Measurements from ENCODE around the gene TASP1. TPM values are rescaled to one million over a fixed set of nuclear protein-coding genes. Genes with fewer than 3 reads are reported as not detected.
"Not testable (repeated sequence)": the region's sequence is repeated elsewhere in the genome, so short reads cannot be mapped to it uniquely, and the experiment has no call there.

TASP1 gene
- polyA plus RNA-seq, 10 donors = 6.2 to 10.0 (median 7.2) TPM

- no peak for DNase-seq
Observed at GRCh38 chr20:13501500-13501899, 137.2 kb downstream of the TASP1 start.

DNA sequence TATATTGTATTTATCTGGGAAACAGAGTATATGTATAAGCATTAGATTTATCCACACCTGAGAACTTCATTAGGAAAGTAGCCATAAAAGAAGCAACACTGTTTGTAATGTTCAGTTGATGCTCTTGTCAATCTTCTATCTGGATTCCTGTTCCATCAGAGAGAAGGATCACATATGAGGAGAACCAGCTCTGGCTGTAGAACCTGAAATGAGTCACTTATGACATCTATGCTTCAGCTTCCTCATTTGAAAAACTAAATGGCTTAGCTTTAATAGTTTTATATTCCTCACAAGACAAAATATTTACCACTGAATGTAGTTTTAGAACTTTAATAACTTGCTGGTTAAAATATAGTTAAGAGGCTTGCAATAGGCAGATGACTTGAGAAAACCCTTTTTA, 144.7 kb downstream of the TASP1 start:
- no peak for DNase-seq

DNA sequence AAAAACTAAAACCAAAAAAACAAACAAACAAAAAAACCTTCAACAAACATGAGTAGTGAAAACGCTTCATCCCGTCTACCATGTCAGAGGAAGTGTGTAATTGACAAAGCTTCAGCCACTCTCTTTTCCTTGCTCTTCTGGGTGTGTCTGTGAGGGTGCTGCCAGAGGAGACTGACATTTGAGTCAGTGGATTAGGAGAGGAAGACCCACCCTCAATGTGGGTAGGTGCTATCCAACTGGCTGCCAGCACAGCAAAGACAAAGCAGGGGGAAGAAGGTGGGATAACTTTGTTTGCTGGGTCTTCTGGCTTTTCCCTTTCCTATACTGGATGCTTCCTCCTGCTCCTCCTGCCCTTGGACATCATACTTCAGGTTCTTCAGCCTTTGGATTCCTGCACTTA, 145.6 kb downstream of the TASP1 start:
- no peak for DNase-seq

- peak; percentile 42 to 76 (median 57) for DNase-seq
Observed at GRCh38 chr20:13492001-13492481, 146.7 kb downstream of the TASP1 start.

GRCh38 chr20:13487202-13487601, 151.5 kb downstream of the TASP1 start:
- DNase-seq = no peak

DNA sequence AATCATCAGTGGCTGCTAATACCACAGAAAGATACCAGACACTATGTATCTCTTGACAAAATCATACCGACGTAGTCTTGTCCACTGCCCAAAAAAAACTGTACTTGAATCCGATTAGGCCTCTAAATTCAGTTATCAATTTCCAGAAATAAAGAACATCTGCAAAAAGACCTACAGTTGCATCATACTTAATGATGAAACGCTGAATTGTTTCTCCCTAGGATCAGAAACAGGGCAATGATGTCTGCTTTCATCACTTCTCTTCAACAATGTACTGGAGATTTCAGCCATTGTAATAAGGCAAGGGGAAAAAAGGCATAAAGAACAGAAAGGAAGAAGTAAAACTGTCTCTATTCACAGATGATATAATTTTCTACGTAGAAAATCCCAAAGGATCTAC, 152.0 kb downstream of the TASP1 start:
- no peak for DNase-seq

DNA sequence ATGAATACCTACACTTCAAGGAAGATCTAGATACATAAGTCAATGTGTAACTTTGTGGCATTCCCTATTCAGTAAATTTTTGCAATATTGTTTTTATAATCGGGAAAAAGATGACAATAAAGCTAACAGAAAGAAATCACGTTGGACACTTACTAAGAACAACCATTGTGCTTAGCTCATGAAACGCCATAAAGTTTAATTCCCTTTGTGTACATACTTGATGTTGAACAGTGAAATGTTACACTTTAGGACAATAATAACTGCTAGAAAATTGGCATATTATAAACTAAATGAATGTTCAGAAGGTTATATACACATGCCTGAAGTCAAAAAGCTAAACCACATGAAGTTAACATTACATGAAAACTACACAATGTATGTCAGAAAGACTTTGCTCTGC, 153.2 kb downstream of the TASP1 start:
- DNase-seq = no peak

GRCh38 chr20:13485019-13485418, 153.7 kb downstream of the TASP1 start:
- not testable (repeated sequence) for DNase-seq

DNA sequence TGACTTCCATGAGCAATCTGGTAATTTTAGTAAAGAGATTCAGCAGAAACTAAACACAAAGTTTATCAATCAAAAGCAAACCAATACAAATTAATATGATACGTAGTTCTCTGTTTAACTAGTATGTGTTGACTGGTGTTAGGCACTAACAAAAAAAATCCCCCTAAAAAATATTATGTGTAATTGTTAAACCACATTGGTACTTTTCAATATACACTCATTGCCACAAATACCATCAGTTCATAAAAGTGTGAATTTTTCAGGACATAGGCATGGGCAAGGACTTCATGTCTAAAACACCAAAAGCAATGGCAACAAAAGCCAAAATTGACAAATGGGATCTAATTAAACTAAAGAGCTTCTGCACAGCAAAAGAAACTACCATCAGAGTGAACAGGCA, 155.3 kb downstream of the TASP1 start:
- DNase-seq = not testable (repeated sequence)

DNA sequence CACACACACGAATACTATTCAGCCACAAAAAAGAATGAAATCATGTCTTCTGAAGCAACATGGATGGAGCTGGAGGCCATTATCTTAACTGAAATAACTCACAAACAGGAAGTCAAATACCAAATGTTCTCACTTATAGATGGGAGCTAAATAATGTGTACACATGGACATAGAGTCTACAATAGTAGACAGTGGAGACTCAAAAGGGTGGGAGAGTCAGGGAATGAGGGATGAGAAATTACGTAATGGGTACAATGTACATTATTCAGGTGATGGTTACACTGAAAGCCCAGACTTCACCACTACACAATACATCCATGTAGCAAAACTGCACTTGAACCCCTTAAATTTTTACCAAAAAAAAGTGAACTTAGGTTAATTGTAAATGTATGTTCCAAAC, 160.4 kb downstream of the TASP1 start:
- no peak for DNase-seq

DNA sequence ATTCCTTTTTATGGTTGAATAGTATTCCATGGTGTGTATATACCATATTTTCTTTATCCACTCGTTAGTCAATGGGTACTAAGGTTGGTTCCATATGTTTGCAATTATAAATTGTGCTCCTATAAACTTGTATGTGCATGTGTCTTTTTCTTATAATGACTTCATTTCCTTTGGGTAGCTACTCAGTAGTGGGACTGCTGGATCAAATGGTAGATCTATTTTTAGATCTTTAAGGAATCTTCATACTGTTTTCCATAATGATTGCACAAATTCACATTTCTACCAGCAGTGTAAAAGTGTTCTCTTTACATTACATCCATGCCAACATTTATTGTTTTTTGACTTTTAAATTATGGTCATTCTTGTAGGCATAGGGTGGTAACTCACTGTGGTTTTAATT, 164.3 kb downstream of the TASP1 start:
- no peak for DNase-seq

GRCh38 chr20:13469262-13469661, 169.5 kb downstream of the TASP1 start:
- no peak for DNase-seq

DNA sequence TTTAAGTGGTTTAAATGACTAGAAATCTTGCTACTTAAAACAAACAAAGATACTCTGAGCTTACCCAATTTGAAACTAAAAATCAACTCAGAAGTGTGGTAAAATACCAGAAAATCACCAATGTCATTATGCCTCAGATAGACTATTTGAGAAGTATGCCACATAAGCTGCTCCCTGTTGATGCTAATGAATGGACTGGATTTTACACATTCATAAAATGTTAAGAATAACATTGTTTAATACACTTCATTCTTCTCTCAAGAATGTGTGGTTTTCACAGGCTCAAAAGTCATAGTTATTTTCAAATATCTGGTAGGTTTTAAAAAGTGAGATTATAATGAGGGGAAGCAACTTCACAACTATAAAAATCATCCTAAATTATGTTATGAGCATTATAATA, 170.6 kb downstream of the TASP1 start:
- DNase-seq = no peak

DNA sequence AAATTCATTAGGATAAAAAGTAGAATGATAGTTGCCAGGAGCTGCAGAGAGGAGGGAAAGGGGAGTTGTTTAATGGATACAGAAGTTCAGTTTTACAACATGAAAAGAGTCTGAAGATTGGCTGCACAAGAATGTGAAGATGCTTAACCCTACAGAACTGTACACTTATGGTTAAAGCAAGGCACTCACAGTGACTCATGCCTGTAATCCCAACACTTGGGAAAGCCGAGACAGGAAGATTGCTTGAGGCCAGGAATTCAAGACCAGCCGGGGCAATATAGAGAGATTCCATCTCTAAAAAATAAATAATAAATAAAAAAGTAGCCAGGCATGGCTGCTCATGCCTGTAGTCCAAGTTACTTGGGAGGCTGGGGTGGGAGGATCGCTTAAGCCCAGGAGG, 174.0 kb downstream of the TASP1 start:
- DNase-seq = no peak

DNA sequence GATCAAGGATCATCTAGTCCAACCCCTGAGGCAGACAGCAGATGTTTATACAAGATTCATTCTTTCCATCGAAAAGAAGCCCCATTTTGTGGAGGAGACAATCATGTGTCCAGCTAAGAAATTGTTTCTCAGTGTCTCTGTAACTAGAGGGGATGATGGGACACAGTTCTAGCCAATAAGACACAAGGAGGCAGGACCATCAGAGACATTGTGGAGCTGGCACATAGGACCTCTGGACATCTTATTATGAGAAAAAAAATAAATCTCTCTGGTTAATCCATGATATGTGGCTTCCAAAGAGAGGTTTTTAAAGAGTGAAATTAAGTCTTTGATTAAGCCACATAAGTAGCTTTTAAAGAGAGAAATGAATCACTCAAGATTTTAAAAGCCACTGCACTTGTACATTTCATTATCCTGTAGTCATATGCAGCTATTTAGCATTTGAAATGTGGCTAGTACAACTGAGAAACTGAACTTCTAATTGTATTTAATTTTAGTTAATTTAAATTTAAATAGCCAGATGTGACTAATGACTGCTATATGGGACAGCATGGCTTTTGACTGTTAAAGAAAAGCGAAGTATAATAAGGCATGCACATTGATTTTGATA, 176.8 kb downstream of the TASP1 start:
- DNase-seq = no peak

DNA sequence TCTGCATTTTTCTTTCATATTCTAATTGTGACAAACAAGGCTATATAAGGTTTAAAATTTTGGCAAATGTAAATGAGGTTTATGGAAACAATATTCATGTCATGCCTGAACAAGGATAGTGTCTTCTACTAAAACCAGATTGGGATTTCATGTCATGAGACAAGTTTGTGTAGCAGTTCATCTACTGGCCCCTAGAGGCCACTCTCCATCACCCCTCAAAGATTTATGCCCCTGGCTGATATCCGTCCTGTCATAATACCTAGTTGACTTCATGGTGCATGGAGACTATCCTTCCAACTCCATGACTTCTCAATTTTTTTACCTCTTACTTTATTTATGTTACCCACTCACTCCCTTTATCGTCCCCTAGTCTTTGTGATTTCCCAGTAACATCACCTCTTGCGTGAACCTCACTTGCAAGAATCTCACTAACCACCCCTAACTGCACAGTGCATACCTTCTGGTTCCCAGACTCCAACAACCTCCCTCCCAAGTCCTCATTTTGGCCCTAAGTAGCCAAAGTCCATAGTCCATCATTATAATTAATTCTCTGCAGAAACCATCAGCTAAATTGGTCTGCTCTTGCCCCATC, 179.8 kb downstream of the TASP1 start:
- DNase-seq = peak in 1 of 3 donors; percentile 7

DNA sequence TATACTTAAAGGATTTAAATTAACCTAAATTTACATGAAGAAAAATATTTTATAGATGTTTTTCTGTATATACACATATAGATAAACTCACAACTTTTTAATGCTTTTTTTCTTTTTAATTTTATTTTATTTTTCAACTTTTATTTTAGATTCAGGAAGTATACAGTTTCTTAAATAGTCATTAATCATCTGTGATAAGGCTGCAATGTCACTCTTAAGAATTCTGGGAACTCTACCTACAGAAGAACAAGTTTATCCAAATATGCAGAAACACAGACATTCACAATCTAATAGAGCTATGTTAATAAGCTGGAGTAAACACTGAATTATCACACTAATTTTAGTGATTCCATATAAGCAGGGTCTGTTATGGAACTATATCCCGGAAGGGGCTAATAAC, 181.2 kb downstream of the TASP1 start:
- no peak for DNase-seq

GRCh38 chr20:13455713-13456112, 183.0 kb downstream of the TASP1 start:
- peak in 1 of 3 donors; percentile 22 for DNase-seq

- no peak for DNase-seq
Observed at GRCh38 chr20:13453367-13453766, 185.4 kb downstream of the TASP1 start.

GRCh38 chr20:13452470-13453124, 186.1 kb downstream of the TASP1 start:
- DNase-seq = no peak

DNA sequence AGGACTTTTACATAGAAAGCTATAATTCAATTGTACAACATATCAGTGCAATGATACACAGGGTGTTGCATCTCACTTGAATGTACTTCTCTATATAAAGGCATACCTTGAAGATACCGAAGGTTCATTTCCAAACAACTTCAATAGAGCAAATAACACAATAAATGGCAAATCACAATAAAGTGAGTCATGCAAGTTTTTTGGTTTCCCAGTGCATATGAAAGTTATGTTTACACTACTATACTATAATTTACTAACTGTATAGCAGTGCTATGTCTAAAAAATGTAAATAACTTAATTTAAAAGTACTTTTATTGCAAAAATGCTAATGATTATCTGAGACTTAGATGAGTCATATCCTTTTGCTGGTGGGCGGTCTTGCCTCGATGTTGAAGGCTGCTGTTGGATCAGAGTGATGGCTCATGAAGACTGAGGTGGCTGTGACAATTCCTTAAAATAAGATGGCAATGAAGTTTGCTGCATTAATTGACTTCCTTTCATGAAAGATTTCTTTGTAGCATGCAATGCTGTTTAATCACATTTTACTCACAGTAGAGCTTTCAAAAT, 188.8 kb downstream of the TASP1 start:
- no peak for DNase-seq

DNA sequence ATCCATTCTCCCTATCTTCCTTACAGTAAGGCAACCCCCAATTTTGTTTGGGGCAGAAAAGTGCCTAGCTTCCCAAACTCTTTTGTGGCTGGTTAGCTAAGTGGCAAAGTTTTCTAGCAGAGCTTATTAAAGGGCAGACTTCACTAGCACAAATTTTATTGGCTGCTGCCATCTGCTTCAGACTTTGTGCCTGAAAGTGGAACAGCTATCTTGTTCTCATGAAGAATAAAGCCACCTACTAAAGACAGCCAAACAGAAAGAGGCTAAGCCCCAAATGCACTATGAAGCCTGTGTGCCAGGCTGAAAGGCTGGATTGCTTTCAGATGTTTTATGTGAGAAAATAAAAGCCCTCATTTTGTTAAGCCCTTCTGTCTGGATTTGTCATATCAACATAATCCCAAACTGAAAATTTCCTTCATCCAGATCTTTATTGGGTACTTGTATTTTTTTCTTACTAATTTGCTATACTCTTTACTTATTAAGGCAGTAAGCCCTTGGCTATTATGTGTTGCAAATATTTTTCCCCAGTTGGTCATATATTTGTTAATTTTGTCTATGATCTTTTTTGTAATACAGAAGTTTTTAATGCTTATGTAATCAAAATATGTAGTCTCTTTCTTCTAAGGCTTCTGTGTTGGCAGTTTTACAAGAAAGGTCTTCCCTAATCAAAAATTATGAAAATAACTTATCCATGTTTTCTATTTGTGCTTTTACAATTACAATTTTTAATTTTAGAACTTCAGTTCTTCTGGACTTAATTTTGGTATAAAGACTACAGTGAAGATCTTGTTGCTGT, 191.1 kb downstream of the TASP1 start:
- DNase-seq = no peak

All from muscle of back (tissue), 11 donors.